ENCODE data around the gene MPZL1. TPM values are rescaled to one million over a fixed set of nuclear protein-coding genes. Genes with fewer than 3 reads are reported as not detected.

MPZL1 gene
- total RNA-seq, 2 experiments from 2014 or later: 48.9 to 61.9 TPM

- BruUV-seq (replicated peaks): no TSS peak
These were observed 99.0 kb downstream of the MPZL1 start for GRCh38 chr1:167820684-167821355.

GRCh38 chr1:167821356-167821685 lies 99.5 kb downstream of the MPZL1 start:
- POLR2A ChIA-PET: no interaction called here
- Histone ChIP-seq H3K4me2 (ENCODE audit: low read length) (no peak overlapping the region), H3K4me3 (ENCODE audit: low read depth, low read length, poor library complexity, severe bottlenecking) (no peak overlapping the region), H2AFZ (ENCODE audit: low read length) (no peak overlapping the region), H3K79me2 (ENCODE audit: insufficient read depth, low read depth, low read length) (no peaks in the 10 kb centered on the region), H3K27ac (ENCODE audit: low read depth, low read length, poor library complexity, severe bottlenecking) (no peak overlapping the region), H3K4me1 (ENCODE audit: insufficient read depth, low read length, poor library complexity, severe bottlenecking) (no peaks in the 10 kb centered on the region), H4K20me1 (ENCODE audit: insufficient read depth, low read length) (no peaks in the 10 kb centered on the region), H3K9me3 (ENCODE audit: low read length) (no peaks in the 10 kb centered on the region), H3K9me2 (ENCODE audit: insufficient read depth, low read length) (no peaks in the 10 kb centered on the region), H3K36me3 (ENCODE audit: insufficient read depth, low read length) (no peaks in the 10 kb centered on the region)
- no peak for DNase-seq (ENCODE audit: low spot score)
- intact Hi-C loops (cut with micrococcal nuclease; ENCODE audit: unreplicated experiment): no loop called here
- BruUV-seq (replicated peaks): no TSS peak
- CTCF ChIA-PET (ENCODE audit: unreplicated experiment): no interaction called here
- no peak for TF ChIP-seq CTCF (conservative IDR thresholded peaks at IDR 0.05; ENCODE audit: low read length)
- TF ChIP-seq EZH2phosphoT487 (IDR thresholded peaks at IDR 0.05; ENCODE audit: borderline replicate concordance, low read depth, low read length): no peak

More at GRCh38 chr1:167820684-167821355, 99.0 kb downstream of the MPZL1 start:
- Histone ChIP-seq H3K4me1 (ENCODE audit: insufficient read depth, low read length, poor library complexity, severe bottlenecking) (no peaks in the 10 kb centered on the region), H3K27ac (ENCODE audit: low read depth, low read length, poor library complexity, severe bottlenecking) (no peak overlapping the region), H3K9me2 (ENCODE audit: insufficient read depth, low read length) (no peaks in the 10 kb centered on the region), H3K79me2 (ENCODE audit: insufficient read depth, low read depth, low read length) (no peaks in the 10 kb centered on the region), H4K20me1 (ENCODE audit: insufficient read depth, low read length) (no peaks in the 10 kb centered on the region), H3K4me3 (ENCODE audit: low read depth, low read length, poor library complexity, severe bottlenecking) (no peak overlapping the region), H3K36me3 (ENCODE audit: insufficient read depth, low read length) (no peaks in the 10 kb centered on the region), H3K4me2 (ENCODE audit: low read length) (no peak overlapping the region), H3K9me3 (ENCODE audit: low read length) (no peaks in the 10 kb centered on the region), H2AFZ (ENCODE audit: low read length) (no peak overlapping the region)
- no peak for DNase-seq (ENCODE audit: low spot score)
- ChIA-PET CTCF (ENCODE audit: unreplicated experiment) (no interaction called here), POLR2A (no interaction called here)
- TF ChIP-seq EZH2phosphoT487 (IDR thresholded peaks at IDR 0.05; ENCODE audit: borderline replicate concordance, low read depth, low read length) (no peak), CTCF (conservative IDR thresholded peaks at IDR 0.05; ENCODE audit: low read length) (no peak)
- intact Hi-C loops (cut with micrococcal nuclease; ENCODE audit: unreplicated experiment): no loop called here

DNA sequence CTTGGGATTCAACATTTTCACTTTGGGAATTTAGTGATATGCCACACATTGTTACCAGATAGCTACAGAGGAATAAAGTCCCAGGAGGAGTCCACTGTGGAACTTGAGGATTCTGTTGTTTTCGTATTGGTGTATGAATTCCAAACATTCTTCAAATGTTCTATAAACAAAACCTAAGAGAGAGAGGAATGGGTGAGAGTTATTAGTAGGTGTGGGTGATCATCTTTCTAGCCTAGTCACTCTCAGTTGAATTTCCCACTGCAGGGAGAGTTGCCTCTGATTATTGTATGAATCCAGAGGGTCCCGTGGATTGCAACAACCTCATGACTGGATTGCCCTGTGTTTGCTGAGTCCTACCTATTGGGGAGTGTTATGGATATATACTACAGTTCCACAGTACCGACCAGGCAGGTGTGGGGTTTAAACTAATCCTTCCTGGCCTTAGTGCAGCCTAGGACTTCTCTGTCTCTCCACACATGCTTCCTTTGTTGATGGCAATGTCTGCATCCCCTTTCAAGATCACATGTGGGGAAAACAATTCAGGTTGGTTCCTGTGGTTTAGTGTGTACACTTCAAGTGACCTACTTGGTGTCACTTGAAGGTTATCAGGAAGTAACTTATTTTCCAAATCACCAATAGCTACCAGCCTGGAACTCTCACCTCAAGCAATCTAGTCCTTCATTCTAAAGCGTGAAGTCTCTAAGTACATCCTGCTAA lies 100.3 kb downstream of the MPZL1 start:
- Histone ChIP-seq H2AFZ (ENCODE audit: low read length) (no peak overlapping the region), H3K4me3 (ENCODE audit: low read depth, low read length, poor library complexity, severe bottlenecking) (no peak overlapping the region), H3K36me3 (ENCODE audit: insufficient read depth, low read length) (no peaks in the 10 kb centered on the region), H3K27ac (ENCODE audit: low read depth, low read length, poor library complexity, severe bottlenecking) (no peak overlapping the region), H3K79me2 (ENCODE audit: insufficient read depth, low read depth, low read length) (no peaks in the 10 kb centered on the region), H3K9me2 (ENCODE audit: insufficient read depth, low read length) (no peaks in the 10 kb centered on the region), H3K4me2 (ENCODE audit: low read length) (no peak overlapping the region), H3K4me1 (ENCODE audit: insufficient read depth, low read length, poor library complexity, severe bottlenecking) (no peaks in the 10 kb centered on the region), H4K20me1 (ENCODE audit: insufficient read depth, low read length) (no peaks in the 10 kb centered on the region), H3K9me3 (ENCODE audit: low read length) (no peaks in the 10 kb centered on the region)
- no TSS peak for BruUV-seq (replicated peaks)
- DNase-seq (ENCODE audit: low spot score): no peak
- ChIA-PET POLR2A (no interaction called here), CTCF (ENCODE audit: unreplicated experiment) (no interaction called here)
- TF ChIP-seq CTCF (conservative IDR thresholded peaks at IDR 0.05; ENCODE audit: low read length): no peak
- TF ChIP-seq EZH2phosphoT487 (IDR thresholded peaks at IDR 0.05; ENCODE audit: borderline replicate concordance, low read depth, low read length): no peak
- intact Hi-C loops (cut with micrococcal nuclease; ENCODE audit: unreplicated experiment): no loop called here
